Neuronal stem cell (in vitro differentiated cells): Measurements from ENCODE around the gene DGKQ.

Experiments used
- DNase-seq: peaks from one replicate; pipeline ENCODE4 v3.0.0-alpha.2; 2013; ENCODE audit warnings: low spot score
- H2AFZ ChIP-seq: one replicate; pipeline ENCODE4 v1.6.1; 2013; ENCODE audit warnings: mild to moderate bottlenecking, low read length, inconsistent platforms
- H2AK5ac ChIP-seq: 2 replicates; pipeline ENCODE4 v1.6.1; 2013; ENCODE audit warnings: low read depth, mild to moderate bottlenecking, inconsistent platforms, low read length, moderate library complexity, mixed read lengths
- H2BK120ac ChIP-seq: 2 replicates; pipeline ENCODE4 v1.6.1; 2013; ENCODE audit warnings: low read depth, mild to moderate bottlenecking, inconsistent platforms, low read length, moderate library complexity, mixed read lengths
- H2BK12ac ChIP-seq: one replicate; pipeline ENCODE4 v1.6.1; 2013; ENCODE audit warnings: low read length, inconsistent platforms
- H2BK15ac ChIP-seq: 2 replicates; pipeline ENCODE4 v1.6.1; 2013; ENCODE audit warnings: mild to moderate bottlenecking, low read length, inconsistent platforms, mixed read lengths
- H2BK5ac ChIP-seq: one replicate; pipeline ENCODE4 v1.6.1; 2013; ENCODE audit warnings: inconsistent platforms, mild to moderate bottlenecking, low read length, moderate library complexity
- H3K14ac ChIP-seq: one replicate; pipeline ENCODE4 v1.6.1; 2013; ENCODE audit warnings: low read length, inconsistent platforms
- H3K18ac ChIP-seq: 2 replicates; pipeline ENCODE4 v1.6.1; 2013; ENCODE audit warnings: low read length, inconsistent platforms
- H3K23ac ChIP-seq: 2 replicates; pipeline ENCODE4 v1.6.1; 2013; ENCODE audit warnings: low read depth, mild to moderate bottlenecking, mixed read lengths, low read length, inconsistent platforms; ENCODE audit not compliant: poor library complexity
- H3K27ac ChIP-seq: replicated peaks from 3 replicates; pipeline ENCODE4 v1.5.1; 2013; ENCODE audit warnings: low read length, inconsistent platforms
- H3K27me3 ChIP-seq, 3 experiments: 2 replicates each; pipeline ENCODE4 v1.6.1; 2013; ENCODE audit warnings: low read length in 3 of 3, mild to moderate bottlenecking in 2 of 3, inconsistent platforms in 1 of 3, low read depth in 1 of 3, mixed read lengths in 1 of 3, moderate library complexity in 1 of 3; ENCODE audit not compliant: control insufficient read depth in 3 of 3, insufficient read depth in 3 of 3
- H3K36me3 ChIP-seq, 2 donors: replicated peaks in 1 of 2; 2 replicates each; pipeline ENCODE4 v1.6.1; 2013; ENCODE audit warnings: low read length in 2 of 2; ENCODE audit not compliant: control insufficient read depth in 2 of 2, insufficient read depth in 2 of 2
- H3K4ac ChIP-seq: 2 replicates; pipeline ENCODE4 v1.6.1; 2013; ENCODE audit warnings: inconsistent platforms, mild to moderate bottlenecking, low read length, moderate library complexity
- H3K4me1 ChIP-seq, 2 donors: 1 replicate in 1 of 2; 2 replicates in 1 of 2; pipeline ENCODE4 v1.6.1; 2013; ENCODE audit warnings: low read length in 2 of 2, low read depth in 1 of 2; ENCODE audit not compliant: control insufficient read depth in 2 of 2, insufficient read depth in 1 of 2
- H3K4me2 ChIP-seq: one replicate; pipeline ENCODE4 v1.6.1; 2013; ENCODE audit warnings: mild to moderate bottlenecking, low read length, inconsistent platforms; ENCODE audit not compliant: insufficient read depth, poor library complexity, severe bottlenecking
- H3K4me3 ChIP-seq, 2 donors: 2 replicates each; pipeline ENCODE4 v1.5.1; 2013; ENCODE audit warnings: low read length in 2 of 2, mild to moderate bottlenecking in 2 of 2, inconsistent platforms in 1 of 2, moderate library complexity in 1 of 2
- H3K79me1 ChIP-seq: one replicate; pipeline ENCODE4 v1.6.1; 2013; ENCODE audit warnings: low read depth, mild to moderate bottlenecking, inconsistent platforms, low read length, moderate library complexity
- H3K9ac ChIP-seq: one replicate; pipeline ENCODE4 v1.6.1; 2013; ENCODE audit warnings: mild to moderate bottlenecking, low read depth, low read length, inconsistent platforms; ENCODE audit not compliant: poor library complexity
- H3K9me3 ChIP-seq, 2 donors: replicated peaks in 1 of 2; 2 replicates each; pipeline versions ENCODE3 to v1.6.1; 2013; ENCODE audit warnings: low read length in 2 of 2, mild to moderate bottlenecking in 2 of 2, inconsistent platforms in 1 of 2, low read depth in 1 of 2, mixed read lengths in 1 of 2, moderate library complexity in 1 of 2; ENCODE audit not compliant: control insufficient read depth in 2 of 2, insufficient read depth in 1 of 2
- H4K8ac ChIP-seq: one replicate; pipeline ENCODE4 v1.6.1; 2013; ENCODE audit warnings: low read depth, mild to moderate bottlenecking, inconsistent platforms, low read length, moderate library complexity
- H4K91ac ChIP-seq: one replicate; pipeline ENCODE4 v1.6.1; 2013; ENCODE audit warnings: low read length, low read depth, mild to moderate bottlenecking, inconsistent platforms; ENCODE audit not compliant: poor library complexity
- WGBS, 2 donors: extraction: QIAGEN DNeasy Blood & Tissue Kit; methylation state at CpG; one replicate each; pipeline ENCODE4 v1.1.7; 2013; ENCODE audit warnings: missing lambda C conversion rate in 2 of 2, mixed read lengths in 1 of 2; ENCODE audit not compliant: insufficient read length in 2 of 2, insufficient replicate concordance in 1 of 2; ENCODE audit errors: extremely low coverage in 2 of 2; 5-methylcytosine and 5-hydroxymethylcytosine counted together

The DGKQ gene

DNA sequence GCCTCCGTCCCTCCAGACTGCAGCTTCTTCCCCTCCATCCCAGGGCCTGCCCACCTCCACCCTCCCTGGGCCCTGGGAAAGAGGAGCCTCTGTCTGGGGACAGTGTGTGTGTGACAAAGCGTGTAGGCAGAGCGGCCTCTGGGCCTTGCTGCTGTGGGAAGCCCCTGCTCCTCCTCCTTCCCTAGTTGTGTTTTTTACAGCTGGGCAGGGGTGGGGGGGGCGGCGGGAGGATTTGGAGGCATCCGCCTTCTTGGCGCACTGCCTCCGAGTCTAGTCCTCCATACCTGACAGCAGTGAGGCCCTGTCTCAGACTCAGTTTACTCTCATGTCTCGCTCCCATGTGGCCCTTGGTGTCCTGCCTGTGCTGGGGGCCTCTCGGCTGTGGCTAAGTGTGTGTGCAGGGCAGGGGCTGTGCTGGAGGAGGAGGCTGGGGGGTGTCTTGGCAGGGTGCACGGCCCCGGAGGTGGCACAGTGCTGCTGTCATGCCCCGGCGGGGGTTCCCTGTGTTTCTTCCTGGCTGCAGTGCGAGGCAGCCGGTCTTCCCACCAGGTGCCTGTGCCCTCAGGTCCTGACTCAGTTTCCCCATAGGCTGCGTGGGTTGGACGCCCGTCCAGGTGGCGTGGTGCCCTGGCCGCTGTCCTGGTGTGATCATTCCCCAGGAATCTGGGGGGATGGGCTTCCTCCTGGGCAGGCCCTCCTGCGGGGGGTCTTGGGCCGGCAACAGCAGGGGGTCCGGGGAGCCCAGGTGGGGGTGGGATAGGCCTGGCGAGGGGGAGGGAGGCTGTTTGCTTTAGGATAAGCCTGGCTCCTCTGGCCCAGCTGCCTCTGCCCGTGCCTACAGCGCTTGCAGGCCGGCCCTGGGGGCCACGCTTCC, 45.0 kb upstream of the DGKQ start:
- no peak for DNase-seq
- H3K4me3 ChIP-seq = no peak overlapping the region
- no peak overlapping the region for H4K8ac ChIP-seq
- peaks cover 6 to 17% of the 10 kb centered on the region in 2 donors for H3K36me3 ChIP-seq
- no peak overlapping the region for H3K4ac ChIP-seq
- H2BK12ac ChIP-seq = peak overlapping the region; percentile 82
- peak overlapping the region; percentile 94 for H3K18ac ChIP-seq
- H2BK5ac ChIP-seq = peak overlapping the region; percentile 82
- peak overlapping the region; percentile 77 for H3K9ac ChIP-seq
- WGBS, 2 donors = no CpG with 5 or more reads among the region's 29 CpGs
- no peaks in the 10 kb centered on the region for H3K27me3 ChIP-seq
- peaks cover 51% of the 10 kb centered on the region for H3K79me1 ChIP-seq
- H2AFZ ChIP-seq = no peak overlapping the region
- no peak overlapping the region for H3K4me2 ChIP-seq
- peak overlapping the region; percentile 98 for H2BK15ac ChIP-seq
- peaks cover 51 to 53% of the 10 kb centered on the region in 2 donors for H3K4me1 ChIP-seq
- peak overlapping the region; percentile 89 for H3K14ac ChIP-seq
- peak overlapping the region; percentile 73 for H3K23ac ChIP-seq
- peak overlapping the region; percentile 95 for H2BK120ac ChIP-seq
- H2AK5ac ChIP-seq = peak overlapping the region; percentile 98
- H3K27ac ChIP-seq = peak overlapping the region; percentile 50
- H3K9me3 ChIP-seq = no peaks in the 10 kb centered on the region
- H4K91ac ChIP-seq = no peak overlapping the region

DNA sequence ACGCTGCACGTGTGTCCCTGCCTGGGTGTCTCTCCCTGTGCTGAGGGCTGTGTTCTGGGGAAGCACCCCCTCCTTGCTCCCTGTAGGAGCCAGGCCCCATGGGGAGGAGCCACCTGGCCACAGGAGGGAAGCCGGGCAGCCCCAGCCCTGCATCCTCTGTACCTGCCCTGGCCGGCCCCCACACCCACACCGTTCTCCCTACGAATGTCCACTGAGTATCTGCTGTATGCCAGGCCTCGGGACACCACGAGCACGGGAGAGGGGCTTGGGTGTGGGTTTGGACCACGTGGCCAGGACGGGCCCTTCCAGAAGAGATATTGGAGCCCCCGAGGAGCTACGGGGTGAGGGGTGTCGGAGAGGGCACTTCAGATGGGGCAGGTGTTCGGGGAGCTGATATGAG, 44.3 kb upstream of the DGKQ start:
- H4K8ac ChIP-seq = no peak overlapping the region
- no peak for DNase-seq
- no peak overlapping the region for H2AFZ ChIP-seq
- peaks cover 53 to 56% of the 10 kb centered on the region in 2 donors for H3K4me1 ChIP-seq
- H2BK15ac ChIP-seq = peak overlapping the region; percentile 98
- peaks cover 51% of the 10 kb centered on the region for H3K79me1 ChIP-seq
- H2BK120ac ChIP-seq = peak overlapping the region; percentile 41
- peak overlapping the region; percentile 98 for H2AK5ac ChIP-seq
- peak overlapping the region; percentile 77 for H3K9ac ChIP-seq
- H3K4ac ChIP-seq = no peak overlapping the region
- H3K14ac ChIP-seq = peak overlapping the region; percentile 89
- H3K4me2 ChIP-seq = peak overlapping the region; percentile 2
- no peak overlapping the region for H4K91ac ChIP-seq
- H3K27me3 ChIP-seq = no peaks in the 10 kb centered on the region
- no peak overlapping the region for H3K4me3 ChIP-seq
- peak overlapping the region; percentile 97 for H2BK12ac ChIP-seq
- no CpG with 5 or more reads among the region's 15 CpGs for WGBS, 2 donors
- H3K9me3 ChIP-seq = no peaks in the 10 kb centered on the region
- peaks cover 9 to 24% of the 10 kb centered on the region in 2 donors for H3K36me3 ChIP-seq
- peak overlapping the region; percentile 93 for H3K18ac ChIP-seq
- H2BK5ac ChIP-seq = peak overlapping the region; percentile 82
- H3K23ac ChIP-seq = peak overlapping the region; percentile 73
- H3K27ac ChIP-seq = no peak overlapping the region

DNA sequence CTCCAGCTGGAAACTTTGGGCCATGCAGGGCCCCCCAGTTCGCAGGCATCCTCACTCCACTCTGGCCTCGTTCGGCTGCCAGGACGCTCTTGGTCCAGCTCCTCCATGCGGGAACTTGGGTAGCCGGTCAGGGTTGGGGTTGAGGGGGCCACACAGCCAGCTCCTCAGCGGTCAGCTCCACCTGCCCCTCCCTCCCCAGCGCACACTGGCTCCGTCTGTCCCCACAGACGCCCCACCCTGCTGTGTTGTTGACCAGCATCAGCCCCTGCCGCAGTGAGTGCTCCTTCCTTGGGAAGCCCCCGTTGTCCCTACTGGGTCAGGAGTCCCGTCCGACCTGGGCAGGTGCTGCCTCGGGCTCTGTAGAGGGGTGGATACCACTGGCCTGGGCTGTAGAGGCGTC, 43.8 kb upstream of the DGKQ start:
- H3K27ac ChIP-seq = no peak overlapping the region
- H3K9ac ChIP-seq = peak overlapping the region; percentile 77
- peak overlapping the region; percentile 93 for H3K18ac ChIP-seq
- H3K23ac ChIP-seq = peak overlapping the region; percentile 97
- no peak overlapping the region for H4K8ac ChIP-seq
- peak overlapping the region; percentile 98 for H2AK5ac ChIP-seq
- no peak overlapping the region for H3K4me2 ChIP-seq
- H3K36me3 ChIP-seq = peaks cover 8 to 21% of the 10 kb centered on the region in 2 donors
- H2AFZ ChIP-seq = no peak overlapping the region
- peaks cover 55 to 58% of the 10 kb centered on the region in 2 donors for H3K4me1 ChIP-seq
- H3K14ac ChIP-seq = peak overlapping the region; percentile 71
- peak overlapping the region; percentile 98 for H2BK15ac ChIP-seq
- peak overlapping the region; percentile 41 for H2BK120ac ChIP-seq
- H3K27me3 ChIP-seq = no peaks in the 10 kb centered on the region
- H3K79me1 ChIP-seq = peaks cover 53% of the 10 kb centered on the region
- H3K4ac ChIP-seq = no peak overlapping the region
- WGBS, 2 donors = no CpG with 5 or more reads among the region's 16 CpGs
- H3K4me3 ChIP-seq = no peak overlapping the region
- DNase-seq = no peak
- no peaks in the 10 kb centered on the region for H3K9me3 ChIP-seq
- peak overlapping the region; percentile 82 for H2BK5ac ChIP-seq
- H2BK12ac ChIP-seq = peak overlapping the region; percentile 22
- H4K91ac ChIP-seq = no peak overlapping the region

DNA sequence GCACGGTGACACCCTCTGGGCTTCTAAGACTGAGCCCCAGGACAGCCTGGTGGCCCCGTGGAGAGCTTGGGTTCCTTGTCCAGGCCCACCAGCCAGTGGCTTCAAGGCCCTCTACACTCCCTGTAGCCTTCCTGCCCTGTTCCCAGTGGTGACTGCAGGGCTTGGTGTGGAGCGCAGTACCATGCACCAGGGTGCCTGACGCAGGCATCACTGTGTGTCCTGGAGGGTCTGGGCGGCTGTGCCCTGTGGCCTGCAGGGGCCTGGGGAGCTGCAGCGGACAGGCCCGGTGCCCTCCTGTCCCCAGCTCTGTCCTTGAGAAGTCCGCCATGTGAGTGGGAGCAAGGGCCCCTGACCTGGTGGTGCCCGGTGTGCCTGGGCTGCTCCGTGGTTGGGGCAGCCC, 42.4 kb upstream of the DGKQ start:
- H2BK5ac ChIP-seq = peak overlapping the region; percentile 30
- H3K27ac ChIP-seq = no peak overlapping the region
- peak overlapping the region; percentile 71 for H2BK15ac ChIP-seq
- no peak overlapping the region for H3K4me2 ChIP-seq
- peaks cover 7 to 20% of the 10 kb centered on the region in 2 donors for H3K36me3 ChIP-seq
- H2BK120ac ChIP-seq = no peak overlapping the region
- no peak overlapping the region for H4K8ac ChIP-seq
- H2BK12ac ChIP-seq = peak overlapping the region; percentile 24
- peak overlapping the region; percentile 38 for H4K91ac ChIP-seq
- peak overlapping the region; percentile 98 for H2AK5ac ChIP-seq
- peaks cover 48% of the 10 kb centered on the region for H3K79me1 ChIP-seq
- peak overlapping the region; percentile 80 for H3K18ac ChIP-seq
- no peak for DNase-seq
- no peak overlapping the region for H3K4ac ChIP-seq
- H3K4me3 ChIP-seq = no peak overlapping the region
- H3K14ac ChIP-seq = peak overlapping the region; percentile 28
- H2AFZ ChIP-seq = no peak overlapping the region
- peak overlapping the region; percentile 53 for H3K9ac ChIP-seq
- peaks cover 56 to 58% of the 10 kb centered on the region in 2 donors for H3K4me1 ChIP-seq
- H3K23ac ChIP-seq = peak overlapping the region; percentile 70
- no CpG with 5 or more reads among the region's 10 CpGs for WGBS, 2 donors
- H3K27me3 ChIP-seq = peaks cover 0 to 3% (median 3%) of the 10 kb centered on the region in 3 experiments
- no peaks in the 10 kb centered on the region for H3K9me3 ChIP-seq
